ENCODE results near the gene CMIP. TPM values are rescaled to one million over a fixed set of nuclear protein-coding genes. Genes with fewer than 3 reads are reported as not detected.

CMIP gene
- total RNA-seq, 1 experiment from 2014 or later, result 48.2 TPM

DNA sequence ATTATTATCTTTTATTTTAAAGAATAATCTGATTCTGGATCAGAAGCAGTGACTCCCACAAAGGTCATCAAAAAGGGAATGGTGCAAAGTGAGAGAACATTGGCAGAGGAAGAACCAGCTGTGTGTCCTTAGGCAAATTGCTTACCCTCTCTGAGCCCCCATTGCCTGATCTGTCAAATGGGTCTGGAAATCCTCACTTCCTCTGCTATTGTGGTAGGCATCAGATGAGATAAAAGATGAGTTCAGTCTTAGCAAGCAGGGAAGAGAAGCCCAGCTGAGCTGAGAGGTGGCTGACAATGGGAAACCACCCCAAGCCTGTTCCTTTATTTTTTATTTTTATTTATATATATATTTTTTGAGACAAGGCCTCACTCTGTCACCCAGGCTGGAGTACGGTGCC is 310.2 kb downstream of the CMIP start:
- Histone ChIP-seq H4K5ac (ENCODE audit: insufficient read length, low read depth, low read length) (no peak overlapping the region), H2BK20ac (ENCODE audit: low read depth, low read length, poor library complexity, severe bottlenecking) (no peak overlapping the region), H3K23me2 (ENCODE audit: insufficient read length, low read depth, low read length, poor library complexity, severe bottlenecking) (no peaks in the 10 kb centered on the region), H2AFZ (ENCODE audit: low read length) (no peak overlapping the region), H4K91ac (ENCODE audit: insufficient read length, low read depth, low read length) (no peak overlapping the region), H3K9me3 (ENCODE audit: control insufficient read depth, low read depth, low read length) (no peaks in the 10 kb centered on the region), H3K56ac (ENCODE audit: insufficient read length, low read depth, low read length) (no peak overlapping the region), H3K4me1 (ENCODE audit: insufficient read depth, low read length) (no peaks in the 10 kb centered on the region), H3K9ac (ENCODE audit: extremely low read depth, insufficient read length, low read length) (no peak overlapping the region), H2BK12ac (ENCODE audit: insufficient read length, low read depth, low read length) (no peak overlapping the region), H3K79me2 (ENCODE audit: insufficient read depth, low read length) (peaks cover 3% of the 10 kb centered on the region; the same call in 1 of the 2 replicates), H3K79me1 (ENCODE audit: insufficient read depth, low read depth, low read length, poor library complexity, severe bottlenecking) (no peaks in the 10 kb centered on the region), H2BK15ac (ENCODE audit: low read depth, low read length) (no peak overlapping the region), H2BK120ac (ENCODE audit: low read depth, low read length, poor library complexity, severe bottlenecking) (no peak overlapping the region), H3K27ac (ENCODE audit: insufficient read length, low read depth, low read length) (no peak overlapping the region), H2AK5ac (ENCODE audit: insufficient read length, low read length) (no peak overlapping the region), H4K20me1 (ENCODE audit: control insufficient read depth, insufficient read depth, insufficient read length) (peaks cover 5% of the 10 kb centered on the region), H3K4ac (ENCODE audit: low read depth, low read length) (no peak overlapping the region), H3K23ac (ENCODE audit: insufficient read length, low read depth, low read length) (no peak overlapping the region), H3K27me3 (ENCODE audit: insufficient read depth, low read length) (no peaks in the 10 kb centered on the region), H3K18ac (ENCODE audit: insufficient read length, low read depth, low read length) (no peak overlapping the region), H4K8ac (replicated peaks; ENCODE audit: insufficient read length, low read depth, low read length) (no peak overlapping the region), H3T11ph (ENCODE audit: low read length) (no peak overlapping the region), H2BK5ac (ENCODE audit: insufficient read length, low read length) (no peak overlapping the region), H3K4me2 (ENCODE audit: insufficient read depth, insufficient read length, low read length) (no peak overlapping the region), H3K14ac (ENCODE audit: insufficient read depth, low read length) (no peak overlapping the region)
- no peaks in the 10 kb centered on the region for H3K4me1 Mint-ChIP-seq
- no peaks in the 10 kb centered on the region for H3K36me3 Mint-ChIP-seq (ENCODE audit: insufficient read depth in 1 of 3, low read depth in 3 of 3)
- H3K27me3 Mint-ChIP-seq (ENCODE audit: low read depth), result no peaks in the 10 kb centered on the region; the same call in 1 of the 2 replicates
- H3K9me3 Mint-ChIP-seq, result no peaks in the 10 kb centered on the region
- TF ChIP-seq, protein P1, sequence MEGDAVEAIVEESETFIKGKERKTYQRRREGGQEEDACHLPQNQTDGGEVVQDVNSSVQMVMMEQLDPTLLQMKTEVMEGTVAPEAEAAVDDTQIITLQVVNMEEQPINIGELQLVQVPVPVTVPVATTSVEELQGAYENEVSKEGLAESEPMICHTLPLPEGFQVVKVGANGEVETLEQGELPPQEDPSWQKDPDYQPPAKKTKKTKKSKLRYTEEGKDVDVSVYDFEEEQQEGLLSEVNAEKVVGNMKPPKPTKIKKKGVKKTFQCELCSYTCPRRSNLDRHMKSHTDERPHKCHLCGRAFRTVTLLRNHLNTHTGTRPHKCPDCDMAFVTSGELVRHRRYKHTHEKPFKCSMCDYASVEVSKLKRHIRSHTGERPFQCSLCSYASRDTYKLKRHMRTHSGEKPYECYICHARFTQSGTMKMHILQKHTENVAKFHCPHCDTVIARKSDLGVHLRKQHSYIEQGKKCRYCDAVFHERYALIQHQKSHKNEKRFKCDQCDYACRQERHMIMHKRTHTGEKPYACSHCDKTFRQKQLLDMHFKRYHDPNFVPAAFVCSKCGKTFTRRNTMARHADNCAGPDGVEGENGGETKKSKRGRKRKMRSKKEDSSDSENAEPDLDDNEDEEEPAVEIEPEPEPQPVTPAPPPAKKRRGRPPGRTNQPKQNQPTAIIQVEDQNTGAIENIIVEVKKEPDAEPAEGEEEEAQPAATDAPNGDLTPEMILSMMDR (conservative IDR thresholded peaks at IDR 0.05), result no peak
- no peak for DNase-seq
- no peak overlapping the region for H3K27ac Mint-ChIP-seq
- no peak overlapping the region for H3K4me3 Mint-ChIP-seq
- WGBS (ENCODE audit: extremely low coverage, insufficient read length, low lambda C conversion rate), result no CpG with 5 or more reads among the region's 1 CpG

All from H9 (cell line).